Gastroesophageal sphincter (tissue), 3 donors: ENCODE data around the gene PRSS56.

Source experiments
- EP300 ChIP-seq: sonication (generic); formaldehyde crosslinking; IDR thresholded peaks from one replicate; pipeline ENCODE4 v1.6.1; 2017; ENCODE audit warnings: antibody characterized with exemption, mild to moderate bottlenecking
- POLR2A ChIP-seq, 2 donors: fragments of 450-650 bp; IDR thresholded peaks; one replicate each; pipeline ENCODE4 v1.6.1; 2017; ENCODE audit warnings: antibody characterized with exemption in 2 of 2, mild to moderate bottlenecking in 2 of 2, moderate library complexity in 1 of 2
- TF ChIP-seq, protein P1 (sequence below), 4 experiments: fragments of 200-600 bp in 2 of 4; fragments of 450-650 bp in 2 of 4; sonication (generic) in 1 of 4; IDR thresholded peaks; one replicate each; pipeline ENCODE4 v1.5.1; 2017 to 2019; ENCODE audit warnings: antibody characterized with exemption in 4 of 4, mild to moderate bottlenecking in 2 of 4, moderate library complexity in 2 of 4

DNA sequence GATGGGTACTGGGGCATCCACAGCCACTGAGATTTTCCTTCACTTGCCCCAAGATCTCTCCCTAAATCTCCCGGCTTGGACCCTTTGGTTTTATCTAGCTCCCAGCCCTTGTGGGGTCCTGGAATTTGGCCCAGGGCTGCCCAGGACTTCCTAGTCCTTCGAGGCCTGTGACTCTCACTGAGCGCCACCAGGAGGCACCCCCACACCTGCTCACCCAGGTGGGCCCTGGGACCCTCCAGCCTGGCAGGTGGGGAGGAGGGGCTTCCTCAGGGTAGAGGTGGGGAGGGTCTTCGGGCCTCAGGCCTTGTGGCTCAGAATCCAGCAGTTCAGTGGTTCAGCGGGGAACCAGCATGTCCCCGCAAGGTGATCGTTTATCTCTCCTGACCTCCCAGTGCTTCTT is 11.9 kb upstream of the PRSS56 start:
- TF ChIP-seq, protein P1, sequence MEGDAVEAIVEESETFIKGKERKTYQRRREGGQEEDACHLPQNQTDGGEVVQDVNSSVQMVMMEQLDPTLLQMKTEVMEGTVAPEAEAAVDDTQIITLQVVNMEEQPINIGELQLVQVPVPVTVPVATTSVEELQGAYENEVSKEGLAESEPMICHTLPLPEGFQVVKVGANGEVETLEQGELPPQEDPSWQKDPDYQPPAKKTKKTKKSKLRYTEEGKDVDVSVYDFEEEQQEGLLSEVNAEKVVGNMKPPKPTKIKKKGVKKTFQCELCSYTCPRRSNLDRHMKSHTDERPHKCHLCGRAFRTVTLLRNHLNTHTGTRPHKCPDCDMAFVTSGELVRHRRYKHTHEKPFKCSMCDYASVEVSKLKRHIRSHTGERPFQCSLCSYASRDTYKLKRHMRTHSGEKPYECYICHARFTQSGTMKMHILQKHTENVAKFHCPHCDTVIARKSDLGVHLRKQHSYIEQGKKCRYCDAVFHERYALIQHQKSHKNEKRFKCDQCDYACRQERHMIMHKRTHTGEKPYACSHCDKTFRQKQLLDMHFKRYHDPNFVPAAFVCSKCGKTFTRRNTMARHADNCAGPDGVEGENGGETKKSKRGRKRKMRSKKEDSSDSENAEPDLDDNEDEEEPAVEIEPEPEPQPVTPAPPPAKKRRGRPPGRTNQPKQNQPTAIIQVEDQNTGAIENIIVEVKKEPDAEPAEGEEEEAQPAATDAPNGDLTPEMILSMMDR (IDR thresholded peaks at IDR 0.05), result no peak
- TF ChIP-seq EP300 (no peak), POLR2A (IDR thresholded peaks at IDR 0.05) (no peak)
